Colonic mucosa (tissue), 2 donors: ENCODE measurements around the gene YKT6. TPM values are rescaled to one million over a fixed set of nuclear protein-coding genes. Genes with fewer than 3 reads are reported as not detected.

Source experiments
- total RNA-seq, 2 donors: library from RNA; stranded (reverse); fragmentation: NEBNext Ultra II Directional in 1 of 2; extraction: Animal tissue kit (Norgen Biotek cat#: 25700) in 1 of 2; gene quantifications; one replicate each; pipeline ENCODE4 v1.2.1, GENCODE V29; 2021
- donor health status: DM: no; HTN: no; CAD: no.
- donor health status: DM: no; HTN: no; CAD: no.

Gene YKT6
- total RNA-seq, 2 donors from 2014 or later, result 83.0 to 103 TPM

Other genes with a start within 250 kb of the YKT6 start
- not detected for gene SPDYE1, start 203.1 kb upstream of the YKT6 start, total RNA-seq
- 100 to 1,000 TPM in 1 of 2 donors, 10 to 100 TPM in 1; 81.4 to 106 TPM for gene DBNL, start 156.3 kb upstream of the YKT6 start, total RNA-seq
- gene PGAM2, start 135.4 kb upstream of the YKT6 start, total RNA-seq, result under 1 TPM; 0.29 to 0.52 TPM
- 10 to 100 TPM; 17.2 to 25.9 TPM for gene POLM, start 118.4 kb upstream of the YKT6 start, total RNA-seq
- 10 to 100 TPM; 21.4 to 30.4 TPM for gene AEBP1, start 96.6 kb upstream of the YKT6 start, total RNA-seq
- 100 to 1,000 TPM in 1 of 2 donors, 10 to 100 TPM in 1; 54.8 to 161 TPM for gene POLD2, start 77.4 kb upstream of the YKT6 start, total RNA-seq
- gene MYL7, start 59.6 kb upstream of the YKT6 start, total RNA-seq, result 1 to 10 TPM in 1 of 2 donors, not detected in 1; 2.2 TPM
- under 1 TPM; 0.17 to 0.19 TPM for gene GCK, start 11.5 kb upstream of the YKT6 start, total RNA-seq
- under 1 TPM; 0.42 to 0.80 TPM for gene CAMK2B, start 124.6 kb downstream of the YKT6 start, total RNA-seq